Epithelial cell of esophagus (primary cell): Measurements from ENCODE around the gene TAX1BP1.
"Not testable (repeated sequence)": the region's sequence is repeated elsewhere in the genome, so short reads cannot be mapped to it uniquely, and the experiment has no call there.

ENCODE experiments used
- DNase-seq: peaks from one replicate; pipeline ENCODE4 v3.0.0; 2010; ENCODE audit warnings: low read depth
- H3K4me3 ChIP-seq: 2 replicates; pipeline ENCODE4 v1.5.1; 2011; ENCODE audit warnings: mild to moderate bottlenecking, low read length, control low read depth
- CTCF ChIP-seq: IDR thresholded peaks from 2 replicates; pipeline ENCODE4 v1.5.1; 2011; ENCODE audit warnings: low read depth, mild to moderate bottlenecking, low read length, control low read depth, inconsistent platforms; ENCODE audit not compliant: insufficient read depth; ENCODE audit errors: missing control alignments

The TAX1BP1 gene

DNA sequence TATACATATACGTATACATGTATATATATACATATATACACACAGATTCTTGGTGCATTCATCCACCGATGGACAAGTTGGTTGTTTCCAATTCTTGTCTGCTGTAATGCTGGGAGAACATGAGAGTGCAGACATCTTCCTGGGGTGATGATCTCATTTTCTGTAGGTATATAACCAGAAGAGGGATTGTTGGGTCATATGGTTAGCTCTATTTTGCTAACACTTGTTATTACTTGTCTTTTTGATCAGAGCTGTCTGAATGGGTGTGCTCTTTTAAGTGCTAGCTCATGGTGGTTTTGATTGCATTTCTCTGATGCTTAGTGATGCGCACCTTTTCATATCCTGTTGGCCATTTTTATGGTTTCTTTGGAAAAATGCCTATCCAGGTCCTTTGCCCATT is 106.4 kb downstream of the TAX1BP1 start:
- no peak for TF ChIP-seq CTCF
- DNase-seq, result peak; percentile 80
- no peak overlapping the region for H3K4me3 ChIP-seq

DNA sequence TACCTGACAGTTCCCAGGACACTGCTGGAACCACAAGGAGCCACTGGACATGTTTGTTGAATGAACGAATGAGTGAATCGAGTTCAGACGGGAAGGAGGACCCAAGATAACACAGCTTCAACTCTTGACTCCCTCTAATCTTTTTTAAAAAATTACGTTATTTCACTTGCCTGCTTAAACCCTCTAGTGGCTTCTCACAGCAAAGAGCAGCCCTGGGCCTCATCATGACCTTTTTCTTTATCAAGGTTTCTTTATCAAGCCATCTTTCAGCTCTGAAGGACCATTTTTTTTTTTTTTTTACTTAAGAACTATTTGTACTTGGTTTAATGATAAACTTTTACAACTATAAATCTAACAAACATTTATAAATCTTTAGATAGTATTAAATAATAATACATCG is 110.6 kb downstream of the TAX1BP1 start:
- TF ChIP-seq CTCF, result no peak
- H3K4me3 ChIP-seq, result no peak overlapping the region

DNA sequence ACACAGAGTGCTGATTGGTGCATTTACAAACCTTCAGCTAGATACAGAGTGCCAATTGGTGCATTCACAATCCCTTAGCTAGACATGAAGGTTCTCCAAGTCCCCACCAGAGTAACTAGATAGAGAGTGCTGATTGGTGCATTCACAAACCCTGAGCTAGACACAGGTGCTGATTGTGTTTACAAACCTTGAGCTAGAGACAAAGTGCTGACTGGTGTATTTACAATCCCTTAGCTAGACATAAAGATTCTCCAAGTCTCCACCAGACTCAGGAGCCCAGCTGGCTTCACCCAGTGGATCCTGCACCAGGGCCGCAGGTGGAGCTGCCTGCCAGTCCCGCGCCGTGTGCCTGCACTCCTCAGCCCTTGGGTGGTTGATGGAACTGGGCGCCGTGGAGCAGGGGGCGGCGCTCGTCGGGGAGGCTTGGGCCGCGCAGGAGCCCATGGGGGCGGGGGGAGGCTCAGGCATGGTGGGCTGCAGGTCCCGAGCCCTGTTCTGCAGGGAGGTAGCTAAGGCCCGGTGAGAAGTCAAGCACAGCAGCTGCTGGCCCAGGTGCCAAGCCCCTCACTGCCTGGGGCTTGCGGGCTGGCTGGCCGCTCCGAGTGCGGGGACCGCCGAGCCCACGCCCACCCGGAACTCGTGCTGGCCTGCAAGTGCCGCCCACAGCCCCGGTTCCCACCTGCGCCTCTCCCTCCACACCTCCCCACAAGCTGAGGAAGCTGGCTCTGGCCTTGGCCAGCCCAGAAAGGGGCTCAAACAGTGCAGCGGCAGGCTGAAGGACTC is 116.9 kb downstream of the TAX1BP1 start:
- H3K4me3 ChIP-seq, result not testable (repeated sequence)

More for the DNA sequence above, 110.6 kb downstream of the TAX1BP1 start:
- DNase-seq, result no peak

GRCh38 chr7:27860800-27861199 is 120.8 kb downstream of the TAX1BP1 start:
- no peak for TF ChIP-seq CTCF
- no peak for DNase-seq
- no peak overlapping the region for H3K4me3 ChIP-seq

More for the DNA sequence above, 116.9 kb downstream of the TAX1BP1 start:
- DNase-seq, result not testable (repeated sequence)

DNA sequence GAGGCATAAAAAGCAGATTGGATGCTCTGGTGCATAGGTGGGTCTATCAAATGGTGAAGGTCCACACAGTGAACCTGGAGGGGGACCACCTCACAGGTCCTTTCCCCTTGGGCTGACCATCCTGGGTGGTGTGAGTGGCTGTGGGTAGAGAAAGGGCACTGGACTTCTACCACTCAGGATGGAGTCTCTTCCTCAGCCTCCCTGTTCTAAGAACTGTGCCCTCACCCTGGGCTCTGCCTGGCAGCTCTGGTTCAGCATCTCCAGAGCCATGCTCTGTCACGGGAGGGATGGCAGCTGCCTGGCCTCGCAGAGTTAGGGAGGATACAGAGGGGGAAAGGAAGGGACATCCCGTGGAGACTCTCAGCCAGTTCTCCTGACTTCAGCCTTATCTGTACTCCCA is 121.8 kb downstream of the TAX1BP1 start:
- H3K4me3 ChIP-seq, result no peak overlapping the region
- TF ChIP-seq CTCF, result no peak

GRCh38 chr7:27863880-27864279 is 123.9 kb downstream of the TAX1BP1 start:
- DNase-seq, result no peak
- no peak overlapping the region for H3K4me3 ChIP-seq
- no peak for TF ChIP-seq CTCF

More for the DNA sequence above, 121.8 kb downstream of the TAX1BP1 start:
- DNase-seq, result no peak

DNA sequence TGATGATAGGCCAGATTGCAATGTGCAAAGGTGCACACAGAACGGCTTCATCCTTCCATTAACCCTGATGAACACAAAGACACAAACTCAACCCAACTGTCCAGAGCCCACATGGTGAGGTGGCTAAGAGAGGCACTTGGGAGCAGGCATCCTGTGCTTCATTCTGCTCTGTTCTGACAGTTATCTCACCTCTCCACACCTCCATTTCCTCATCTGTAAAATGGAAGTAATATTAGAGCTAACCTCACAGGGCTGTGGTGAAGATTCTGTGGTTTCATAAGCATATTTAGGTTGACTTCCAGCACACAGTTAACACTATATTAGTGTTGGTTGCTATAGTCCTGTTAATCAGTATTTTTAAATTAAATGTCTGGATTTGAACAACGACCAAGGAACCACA is 126.3 kb downstream of the TAX1BP1 start:
- H3K4me3 ChIP-seq, result no peak overlapping the region
- no peak for TF ChIP-seq CTCF
- DNase-seq, result no peak
